Measurements from ENCODE around the gene ZFPM1.
A peak's percentile ranks its signal among the peaks of the same experiment; 100 is the strongest.
"Not testable (repeated sequence)": the region's sequence is repeated elsewhere in the genome, so short reads cannot be mapped to it uniquely, and the experiment has no call there.

The ZFPM1 gene

GRCh38 chr16:88480829-88481228 is 27.7 kb downstream of the ZFPM1 start:
- no peak for DNase-seq (ENCODE audit: low spot score)

GRCh38 chr16:88481851-88482250 is 28.8 kb downstream of the ZFPM1 start:
- DNase-seq (ENCODE audit: low spot score): peak; percentile 60

GRCh38 chr16:88482630-88483391 is 29.7 kb downstream of the ZFPM1 start:
- DNase-seq (ENCODE audit: low spot score): no peak

GRCh38 chr16:88483392-88483641 is 30.2 kb downstream of the ZFPM1 start:
- no peak for DNase-seq (ENCODE audit: low spot score)

- no peak for DNase-seq (ENCODE audit: low spot score)
These were observed 31.7 kb downstream of the ZFPM1 start for GRCh38 chr16:88484505-88485365.

GRCh38 chr16:88485366-88485741 is 32.3 kb downstream of the ZFPM1 start:
- not testable (repeated sequence) for DNase-seq (ENCODE audit: low spot score)

- no peak for DNase-seq (ENCODE audit: low spot score)
These were observed 33.5 kb downstream of the ZFPM1 start for GRCh38 chr16:88486398-88487123.

GRCh38 chr16:88487124-88487432 is 34.0 kb downstream of the ZFPM1 start:
- DNase-seq (ENCODE audit: low spot score): no peak

- no peak for DNase-seq (ENCODE audit: low spot score)
These were observed 35.1 kb downstream of the ZFPM1 start for GRCh38 chr16:88487920-88488851.

GRCh38 chr16:88489163-88489741 is 36.2 kb downstream of the ZFPM1 start:
- no peak for DNase-seq (ENCODE audit: low spot score)

- DNase-seq (ENCODE audit: low spot score): no peak
These were observed 38.0 kb downstream of the ZFPM1 start for GRCh38 chr16:88491001-88491559.

GRCh38 chr16:88491560-88492310 is 38.7 kb downstream of the ZFPM1 start:
- no peak for DNase-seq (ENCODE audit: low spot score)

- DNase-seq (ENCODE audit: low spot score): no peak
These were observed 40.8 kb downstream of the ZFPM1 start for GRCh38 chr16:88493879-88494278.

- no peak for DNase-seq (ENCODE audit: low spot score)
These were observed 41.5 kb downstream of the ZFPM1 start for GRCh38 chr16:88494335-88495154.

- DNase-seq (ENCODE audit: low spot score): no peak
These were observed 42.2 kb downstream of the ZFPM1 start for GRCh38 chr16:88495268-88495772.

- no peak for DNase-seq (ENCODE audit: low spot score)
These were observed 44.7 kb downstream of the ZFPM1 start for GRCh38 chr16:88497561-88498462.

GRCh38 chr16:88498576-88499208 is 45.6 kb downstream of the ZFPM1 start:
- DNase-seq (ENCODE audit: low spot score): no peak

- no peak for DNase-seq (ENCODE audit: low spot score)
These were observed 46.2 kb downstream of the ZFPM1 start for GRCh38 chr16:88499292-88499691.
